ENCODE measurements around the gene LHFPL4. TPM values are rescaled to one million over a fixed set of nuclear protein-coding genes. Genes with fewer than 3 reads are reported as not detected.

LHFPL4 gene
- total RNA-seq, 3 donors from 2014 or later (not counting 1 experiment from before 2014, with no cell fraction given), result not detected

DNA sequence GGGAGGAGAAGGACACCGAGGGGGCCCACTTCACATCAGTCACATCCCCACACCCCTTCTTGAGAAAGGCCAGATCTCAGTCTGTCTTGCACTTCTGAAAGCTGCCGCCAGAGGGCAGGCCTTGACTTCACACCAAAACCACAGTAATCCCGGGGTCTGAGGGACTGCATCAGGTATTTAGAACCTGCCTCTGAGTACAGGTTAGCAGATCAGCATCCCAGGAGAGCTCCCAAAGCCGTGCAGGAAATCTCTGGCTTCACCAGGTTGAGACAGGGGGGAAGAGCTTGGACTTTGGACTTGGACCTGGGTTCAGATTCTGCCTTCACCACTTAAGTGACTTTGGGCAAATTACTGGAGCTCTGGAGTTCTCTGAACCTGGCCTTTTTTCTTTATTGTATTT, 50.3 kb downstream of the LHFPL4 start:
- Histone ChIP-seq H3K4me1 (ENCODE audit: control insufficient read depth, insufficient read depth, low read length) (peaks cover 12% of the 10 kb centered on the region), H3K9me3 (ENCODE audit: control insufficient read depth, insufficient read depth, low read length) (no peaks in the 10 kb centered on the region), H3K27ac (ENCODE audit: low read length) (no peak overlapping the region), H3K36me3 (ENCODE audit: control insufficient read depth, insufficient read depth, low read length) (no peaks in the 10 kb centered on the region), H3K27me3 (ENCODE audit: control insufficient read depth, insufficient read depth, low read length) (peaks cover 21% of the 10 kb centered on the region), H3K4me3 (ENCODE audit: low read length) (no peak overlapping the region)
- no peaks in the 10 kb centered on the region for H3K9me3 Mint-ChIP-seq
- WGBS (ENCODE audit: insufficient coverage), result 7% methylated on average over 3 of the region's 4 CpGs
- H3K4me1 Mint-ChIP-seq, result peaks cover 6 to 11% of the 10 kb centered on the region in 2 donors
- no peak overlapping the region for H3K27ac Mint-ChIP-seq
- H3K4me3 Mint-ChIP-seq, result no peak overlapping the region
- no peaks in the 10 kb centered on the region for H3K36me3 Mint-ChIP-seq
- intact Hi-C loops (cut with micrococcal nuclease), result no loop called here
- DNase-seq (peak; percentile 47 to 81), ATAC-seq (peak; percentile 51 to 73 (median 63))
- H3K27me3 Mint-ChIP-seq (ENCODE audit: low read depth in 2 of 2), result peaks cover 34 to 38% of the 10 kb centered on the region in 2 donors
- TF ChIP-seq CTCF (IDR thresholded peaks at IDR 0.05), result peak; percentile 66

GRCh38 chr3:9501226-9501625, 52.4 kb downstream of the LHFPL4 start:
- no peak overlapping the region for H3K4me3 ChIP-seq (ENCODE audit: low read length)
- H3K4me1 ChIP-seq (ENCODE audit: control insufficient read depth, insufficient read depth, low read length), result peaks cover 12% of the 10 kb centered on the region
- no peak overlapping the region for H3K4me3 Mint-ChIP-seq
- 79% methylated on average over 6 of the region's 6 CpGs for WGBS (ENCODE audit: insufficient coverage)
- DNase-seq (no peak), ATAC-seq (no peak)
- no peak for TF ChIP-seq CTCF (IDR thresholded peaks at IDR 0.05)
- H3K9me3 ChIP-seq (ENCODE audit: control insufficient read depth, insufficient read depth, low read length), result no peaks in the 10 kb centered on the region
- intact Hi-C loops (cut with micrococcal nuclease), result no loop called here
- no peak overlapping the region for H3K27ac Mint-ChIP-seq
- no peaks in the 10 kb centered on the region for H3K36me3 ChIP-seq (ENCODE audit: control insufficient read depth, insufficient read depth, low read length)
- H3K27me3 Mint-ChIP-seq (ENCODE audit: low read depth in 2 of 2), result peaks cover 23 to 30% of the 10 kb centered on the region in 2 donors
- peaks cover 6 to 11% of the 10 kb centered on the region in 2 donors for H3K4me1 Mint-ChIP-seq
- H3K9me3 Mint-ChIP-seq, result no peaks in the 10 kb centered on the region
- H3K27ac ChIP-seq (ENCODE audit: low read length), result no peak overlapping the region
- H3K36me3 Mint-ChIP-seq, result no peaks in the 10 kb centered on the region
- peaks cover 21% of the 10 kb centered on the region for H3K27me3 ChIP-seq (ENCODE audit: control insufficient read depth, insufficient read depth, low read length)

- H3K27me3 Mint-ChIP-seq (ENCODE audit: low read depth in 2 of 2), result peaks cover 17 to 30% of the 10 kb centered on the region in 2 donors
- Histone ChIP-seq H3K4me1 (ENCODE audit: control insufficient read depth, insufficient read depth, low read length) (peaks cover 12% of the 10 kb centered on the region), H3K4me3 (ENCODE audit: low read length) (no peak overlapping the region), H3K36me3 (ENCODE audit: control insufficient read depth, insufficient read depth, low read length) (no peaks in the 10 kb centered on the region), H3K9me3 (ENCODE audit: control insufficient read depth, insufficient read depth, low read length) (no peaks in the 10 kb centered on the region), H3K27ac (ENCODE audit: low read length) (no peak overlapping the region), H3K27me3 (ENCODE audit: control insufficient read depth, insufficient read depth, low read length) (peaks cover 21% of the 10 kb centered on the region)
- H3K4me1 Mint-ChIP-seq, result peaks cover 6 to 11% of the 10 kb centered on the region in 2 donors
- ATAC-seq (peak; percentile 65 to 80 (median 75)), DNase-seq (peak; percentile 57 to 69)
- no peaks in the 10 kb centered on the region for H3K9me3 Mint-ChIP-seq
- no peak overlapping the region for H3K4me3 Mint-ChIP-seq
- H3K27ac Mint-ChIP-seq, result no peak overlapping the region
- intact Hi-C loops (cut with micrococcal nuclease), result no loop called here
- 9% methylated on average over 35 of the region's 39 CpGs for WGBS (ENCODE audit: insufficient coverage)
- TF ChIP-seq CTCF (IDR thresholded peaks at IDR 0.05), result peak; percentile 58
- no peaks in the 10 kb centered on the region for H3K36me3 Mint-ChIP-seq
Measured at GRCh38 chr3:9500108-9501050, 53.2 kb downstream of the LHFPL4 start.
